Renal cortex interstitium (tissue), 11 donors: Measurements from ENCODE around the gene DCT. TPM values are rescaled to one million over a fixed set of nuclear protein-coding genes. Genes with fewer than 3 reads are reported as not detected.

Source experiments
- DNase-seq, 11 donors: peaks; one replicate each; pipeline ENCODE4 v3.0.0-alpha.2; 2013; ENCODE audit warnings: low read depth in 9 of 11, low spot score in 4 of 11; ENCODE audit errors: extremely low read depth in 1 of 11
- polyA plus RNA-seq, 3 donors: library from polyadenylated mRNA; unstranded; fragments of 120-200 nt; gene quantifications; one replicate each; pipeline ENCODE4 v1.2.1, GENCODE V29; 2013; ENCODE audit not compliant: insufficient read length in 3 of 3

The DCT gene
- polyA plus RNA-seq, 3 donors, result 0.26 to 0.39 (median 0.27) TPM

DNA sequence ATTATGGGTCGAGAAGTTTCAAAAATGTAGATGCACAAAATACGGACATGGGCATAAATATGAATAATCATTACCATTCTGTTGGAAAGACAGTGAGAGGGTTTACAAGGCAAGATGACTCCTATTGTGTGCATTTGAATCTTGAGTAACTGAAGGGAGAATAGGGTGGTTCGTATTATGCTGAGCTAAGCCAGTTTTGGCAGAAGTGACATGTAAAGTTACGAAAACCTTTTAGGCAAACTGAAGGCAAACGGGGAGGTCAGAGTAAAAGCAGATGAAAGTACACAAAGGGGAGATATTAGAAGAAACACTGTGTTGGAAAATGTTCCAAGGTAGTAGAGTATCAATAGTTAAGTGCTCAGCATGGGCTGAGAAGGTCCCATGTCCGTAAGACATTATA lies 16.8 kb downstream of the DCT start:
- no peak for DNase-seq

DNA sequence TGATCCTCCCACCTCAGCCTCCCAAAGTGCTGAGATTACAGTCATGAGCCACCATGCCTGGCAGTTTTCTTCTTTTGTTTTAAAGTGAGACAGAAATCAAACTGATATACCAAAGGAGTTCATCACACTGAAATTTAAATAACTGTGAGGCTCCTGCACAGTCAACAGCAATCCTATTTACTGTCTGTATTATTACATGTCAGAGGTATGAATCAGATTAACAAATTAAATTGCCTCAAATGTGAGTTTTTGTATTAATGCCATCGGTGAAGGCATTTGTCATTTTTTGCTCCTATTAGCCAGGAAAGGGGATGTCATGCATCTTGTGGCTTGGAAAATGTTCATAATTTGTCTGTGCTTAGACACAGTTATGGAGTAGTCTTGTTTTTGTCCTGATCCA lies 20.4 kb downstream of the DCT start:
- no peak for DNase-seq

DNA sequence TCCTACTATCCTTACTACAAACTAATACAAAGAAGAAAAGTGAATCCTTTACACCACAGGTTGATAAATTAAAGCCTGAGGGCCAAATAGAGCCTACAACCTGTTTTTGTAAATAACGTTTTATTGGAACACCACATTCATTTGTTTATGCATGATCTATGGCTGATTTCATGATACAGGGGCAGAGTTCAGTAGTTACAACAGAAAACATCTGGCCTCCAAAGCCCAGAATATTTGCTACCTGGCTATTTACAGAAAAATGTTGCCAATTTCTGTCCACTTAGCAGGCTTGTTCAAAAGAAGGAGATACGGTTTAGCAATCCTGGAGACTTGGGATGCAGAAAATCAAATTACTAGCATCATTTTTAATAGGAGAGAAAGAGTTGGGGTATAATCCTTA lies 24.1 kb downstream of the DCT start:
- no peak for DNase-seq

DNA sequence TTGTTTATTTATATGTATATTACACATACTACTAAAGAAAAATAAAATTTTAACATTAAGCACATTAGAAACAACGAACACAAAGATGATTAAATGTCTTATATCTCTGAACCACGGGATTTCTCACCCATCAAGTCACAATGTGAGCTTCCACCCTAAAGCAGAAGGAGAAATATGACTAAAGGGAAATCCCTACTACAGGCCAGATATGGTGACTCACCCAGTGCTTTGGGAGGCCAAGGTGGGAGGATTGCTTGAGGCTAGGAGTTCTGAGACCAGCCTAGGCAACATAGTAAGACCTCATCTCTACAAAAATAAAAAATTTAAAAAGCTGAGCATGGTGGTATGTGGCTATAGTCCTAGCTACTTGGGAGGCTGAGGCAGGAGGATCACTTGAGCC lies 24.6 kb downstream of the DCT start:
- no peak for DNase-seq

DNA sequence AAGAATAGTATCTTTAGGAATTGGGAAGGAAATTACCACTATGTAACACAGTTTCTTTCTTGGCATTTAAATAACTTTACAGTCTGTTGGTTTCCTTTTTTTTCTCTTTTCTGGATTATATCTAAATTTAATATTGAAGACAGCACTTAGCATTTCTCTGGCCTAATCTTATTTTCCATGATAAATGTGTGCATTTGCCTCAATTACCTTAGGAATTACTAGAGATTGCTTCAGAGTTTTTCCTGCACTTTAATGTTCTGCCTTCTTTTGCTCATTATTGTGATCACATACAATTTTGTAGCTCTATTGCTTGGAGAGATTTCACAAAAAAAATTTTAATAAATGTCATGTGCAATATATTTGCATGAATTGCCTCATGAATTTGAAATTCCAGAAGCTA lies 25.1 kb downstream of the DCT start:
- DNase-seq, result no peak

DNA sequence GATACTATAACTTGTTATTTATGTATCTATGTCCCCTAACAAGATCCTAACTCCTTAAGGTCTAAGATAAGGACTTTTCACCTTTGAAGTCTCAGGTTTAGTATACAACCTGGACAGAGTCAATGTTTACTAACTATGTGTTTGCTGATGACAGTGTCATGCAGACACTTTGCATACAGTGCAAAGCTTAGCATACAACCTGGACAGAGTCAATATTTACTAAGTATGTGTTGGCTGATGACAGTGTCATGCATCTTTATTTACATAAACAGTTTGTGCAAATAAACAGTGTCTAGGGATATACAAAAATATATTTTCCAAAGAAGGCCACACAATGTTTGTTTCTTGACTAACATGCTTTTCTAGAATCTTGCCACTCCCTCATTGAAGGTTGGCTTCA lies 34.7 kb downstream of the DCT start:
- no peak for DNase-seq

DNA sequence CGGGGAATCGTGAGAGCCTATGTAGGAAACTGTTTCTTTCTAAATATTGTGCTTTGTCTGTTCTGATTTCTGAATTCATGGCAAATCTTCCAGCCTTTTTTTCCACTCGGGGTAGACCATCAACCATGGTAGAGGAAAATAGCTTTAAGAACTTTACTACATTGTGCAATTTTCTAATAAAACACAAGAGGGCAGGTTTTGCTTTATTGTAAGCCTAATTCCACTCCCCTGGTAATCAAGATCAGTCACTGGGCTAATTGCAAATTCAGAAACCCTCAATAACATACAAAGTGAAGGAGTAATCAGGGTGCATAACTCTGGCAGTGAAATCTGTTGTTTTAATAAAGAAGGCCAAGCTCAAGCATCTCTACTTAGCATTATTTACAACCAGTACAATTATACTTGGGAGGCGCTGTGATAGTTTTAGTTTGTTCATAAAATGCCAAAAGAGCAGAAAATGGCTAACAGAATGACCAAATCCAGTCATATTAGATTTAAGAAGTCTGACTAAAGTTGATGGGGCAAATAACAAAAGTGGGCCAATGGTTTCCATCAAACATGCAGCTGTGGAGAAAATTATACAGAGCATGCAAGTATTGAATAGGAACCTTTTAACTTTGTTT lies 43.8 kb downstream of the DCT start:
- DNase-seq, result peak in 10 of 11 donors; percentile 15 to 60 (median 36)

DNA sequence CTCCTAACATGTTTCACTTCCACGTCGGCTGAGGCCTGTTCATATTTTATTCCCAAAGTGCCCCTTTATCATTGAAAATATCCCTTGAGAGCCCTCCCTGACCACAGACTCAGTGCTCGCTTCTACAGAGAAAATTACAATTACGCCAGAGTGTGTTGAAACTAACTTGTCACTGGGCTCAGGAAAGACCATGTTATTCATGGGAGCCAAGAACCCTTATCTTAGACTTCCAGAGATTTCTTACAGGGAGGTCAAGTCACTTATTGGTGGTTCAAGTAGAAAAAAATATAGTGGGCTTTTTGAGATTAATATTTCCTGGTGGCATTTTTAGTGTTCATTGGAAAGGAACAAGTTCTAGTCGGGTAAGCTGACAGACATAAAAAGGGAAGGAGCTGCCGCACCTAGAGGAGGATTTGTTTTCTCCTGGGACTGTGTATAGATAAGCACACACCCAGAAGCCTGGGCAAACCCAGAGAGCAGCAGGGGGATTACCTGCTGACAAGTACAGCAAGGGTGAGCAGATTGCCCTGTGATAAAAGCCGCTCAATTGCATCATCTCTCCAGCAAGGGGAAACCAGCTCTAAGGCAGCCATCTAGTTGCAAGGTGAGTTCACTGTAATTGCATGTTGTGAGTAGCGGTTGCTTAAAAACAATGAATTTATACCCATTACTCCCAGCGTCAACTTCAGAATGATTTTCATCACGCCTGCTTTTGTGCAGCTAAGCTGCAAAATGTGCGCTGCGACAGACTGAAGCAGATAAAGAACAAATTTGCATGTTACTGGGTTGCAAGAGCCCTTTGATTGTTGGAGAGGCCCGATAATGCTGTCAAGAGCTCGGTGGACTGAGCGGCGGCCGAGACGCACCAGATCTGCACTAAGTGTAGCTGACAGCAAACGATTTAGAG lies 46.2 kb downstream of the DCT start:
- DNase-seq, result peak in 1 of 11 donors; percentile 1

DNA sequence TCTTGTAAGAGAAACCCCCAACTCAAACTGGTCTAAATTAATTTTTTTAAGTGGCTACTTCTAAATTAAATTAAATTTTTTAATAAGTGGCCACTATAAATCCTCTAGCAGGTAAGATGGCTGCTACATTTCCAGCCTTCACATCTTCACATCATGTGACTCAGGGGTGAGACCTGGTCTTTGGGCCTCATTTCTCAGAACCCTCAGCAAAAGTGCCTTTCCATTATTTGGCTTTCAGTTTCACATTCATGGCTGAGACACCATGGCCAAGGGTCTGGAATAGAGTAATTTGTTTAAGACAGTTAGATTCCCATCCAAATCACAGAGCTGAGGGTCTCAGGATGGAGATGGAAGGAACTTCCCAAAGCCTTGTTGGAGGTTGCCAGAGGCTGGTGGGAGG lies 47.5 kb downstream of the DCT start:
- no peak for DNase-seq

DNA sequence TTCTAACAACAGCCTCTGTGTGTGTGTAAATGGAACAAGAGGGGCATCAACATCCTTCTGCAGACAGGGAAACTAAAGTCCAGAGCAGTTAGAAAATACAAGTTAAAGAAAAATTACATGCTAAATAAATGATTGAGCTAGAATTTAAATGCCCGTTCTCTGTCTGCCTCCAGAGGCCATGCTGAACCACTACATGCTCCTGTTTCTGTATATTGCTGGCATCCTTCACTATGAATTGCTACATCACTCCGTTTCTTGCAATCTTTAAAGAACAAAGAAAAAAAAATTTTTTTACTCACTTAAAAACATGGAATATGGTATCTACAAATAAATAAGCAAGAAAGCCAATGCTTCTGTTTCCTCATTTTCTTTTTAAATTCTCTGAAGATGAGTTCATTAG lies 47.9 kb downstream of the DCT start:
- DNase-seq, result no peak

DNA sequence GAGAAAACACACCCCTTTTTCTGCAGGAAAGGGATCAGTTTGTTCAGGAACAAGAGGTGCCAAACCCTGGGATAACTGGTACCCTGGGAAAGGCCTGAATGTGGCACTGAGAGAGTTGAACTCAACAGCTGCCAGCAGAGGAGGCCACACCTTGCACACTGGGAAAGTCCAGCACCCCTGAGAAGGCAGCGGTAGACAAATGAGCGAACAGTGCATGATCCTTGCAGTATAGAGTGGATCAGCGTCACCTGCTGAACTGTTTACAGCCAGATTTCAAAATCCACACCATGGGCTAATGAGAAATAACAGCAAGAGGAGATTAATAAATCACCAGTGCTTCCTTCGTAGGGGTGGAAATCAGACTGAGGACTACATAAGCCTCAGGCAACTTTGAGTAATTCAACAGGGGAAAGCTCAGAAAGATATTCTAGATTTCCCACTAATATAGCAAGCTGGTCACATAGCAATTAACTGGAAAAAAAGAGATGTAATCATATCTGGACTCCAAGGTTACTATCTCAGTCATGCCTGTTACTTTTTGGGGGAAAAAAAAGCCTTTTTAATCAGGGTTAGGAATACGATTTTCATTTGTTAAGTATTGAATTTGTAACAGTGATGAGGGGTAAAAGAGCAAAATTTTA lies 52.0 kb downstream of the DCT start:
- DNase-seq, result no peak

DNA sequence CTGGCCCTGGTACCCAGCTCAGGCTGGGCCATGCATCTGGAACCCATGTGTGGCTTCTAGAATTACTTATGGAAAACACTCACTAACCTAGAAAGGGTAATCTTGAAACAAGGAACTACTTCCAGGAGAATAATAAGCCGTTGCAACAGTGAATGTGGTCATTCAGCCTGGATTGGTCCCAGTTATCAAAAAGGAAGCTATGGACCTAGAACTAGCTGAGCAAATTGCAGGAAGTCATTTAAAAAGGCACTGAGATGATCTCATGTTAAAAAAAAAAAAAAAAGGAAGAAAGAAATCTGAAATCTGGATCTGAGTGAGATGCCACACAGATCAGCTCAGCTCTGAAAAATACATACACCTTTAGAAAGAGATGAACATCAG lies 59.6 kb downstream of the DCT start:
- no peak for DNase-seq

DNA sequence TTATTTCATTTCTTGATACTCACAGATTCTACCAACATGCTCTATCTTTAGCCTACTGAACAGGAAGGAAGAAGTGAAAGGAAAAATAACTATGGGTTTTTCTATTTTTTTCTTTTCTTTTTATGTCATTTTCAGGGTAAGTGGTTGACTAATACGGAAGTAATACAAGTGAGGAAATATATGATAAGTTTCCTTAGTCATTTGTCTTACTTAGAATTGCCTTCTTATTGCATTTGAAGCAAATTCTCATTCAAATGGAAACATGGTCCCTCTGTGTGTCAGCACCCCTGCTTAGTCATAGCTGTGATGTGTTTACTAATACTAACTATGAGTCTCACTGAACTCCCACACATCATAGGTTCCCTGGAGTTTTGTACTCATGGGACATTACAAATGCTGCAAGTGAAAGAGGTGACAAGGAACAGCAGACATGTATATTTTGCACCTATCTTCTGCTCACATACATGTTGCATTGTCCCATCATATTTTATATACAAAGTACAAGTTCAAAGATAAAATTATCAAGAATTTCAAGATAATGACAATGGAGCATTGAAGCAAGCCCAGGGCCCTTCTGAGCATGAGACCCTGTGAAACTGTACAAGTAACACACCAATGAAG lies 60.1 kb downstream of the DCT start:
- no peak for DNase-seq

DNA sequence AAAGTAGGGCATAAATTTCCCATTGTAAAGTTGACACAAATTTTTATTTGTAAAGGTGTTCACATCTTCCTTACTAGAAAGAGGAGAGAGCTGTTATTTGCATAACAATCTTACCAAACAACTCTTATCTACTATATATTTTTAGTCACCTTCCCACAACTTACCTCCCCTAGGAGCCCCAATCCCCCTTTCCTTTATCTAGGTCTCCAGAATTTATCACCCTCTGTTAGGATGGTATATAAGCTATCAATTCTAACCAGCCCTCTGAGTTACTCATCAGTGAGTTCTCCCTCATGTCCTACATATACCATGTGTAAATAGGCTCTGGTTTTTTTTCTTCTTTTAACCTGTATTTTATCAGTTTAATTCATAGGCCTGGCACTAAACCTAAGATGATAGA lies 62.2 kb downstream of the DCT start:
- DNase-seq, result no peak

DNA sequence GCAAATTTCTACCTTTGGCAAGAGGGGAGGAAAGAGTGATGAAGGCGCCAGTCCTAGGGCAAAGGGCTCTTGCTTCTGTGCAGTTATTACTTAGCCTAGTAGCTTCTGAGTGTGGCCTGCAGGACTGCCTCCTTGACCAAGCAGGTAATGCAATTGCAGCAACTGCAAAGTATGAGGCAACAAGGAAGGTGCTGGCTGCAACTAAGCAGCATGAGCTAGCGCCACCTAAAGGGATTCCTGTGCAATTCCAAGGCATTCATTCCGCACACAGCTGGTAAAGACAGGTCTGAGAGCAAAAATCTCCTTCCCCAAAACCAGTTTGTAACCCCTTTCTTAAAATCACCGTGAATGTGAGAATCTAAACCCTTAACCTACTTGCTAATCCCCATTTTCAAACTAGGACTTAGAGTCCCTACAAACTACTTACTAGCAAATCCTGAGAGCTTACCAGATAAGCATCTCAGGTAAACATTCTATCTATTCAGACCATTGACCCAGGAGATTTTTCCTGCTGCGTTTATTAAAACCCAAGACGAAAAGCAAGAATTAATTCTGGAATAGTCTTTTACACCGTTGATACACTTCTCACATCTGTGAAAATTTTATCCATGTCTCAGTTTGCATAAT lies 62.9 kb downstream of the DCT start:
- no peak for DNase-seq

DNA sequence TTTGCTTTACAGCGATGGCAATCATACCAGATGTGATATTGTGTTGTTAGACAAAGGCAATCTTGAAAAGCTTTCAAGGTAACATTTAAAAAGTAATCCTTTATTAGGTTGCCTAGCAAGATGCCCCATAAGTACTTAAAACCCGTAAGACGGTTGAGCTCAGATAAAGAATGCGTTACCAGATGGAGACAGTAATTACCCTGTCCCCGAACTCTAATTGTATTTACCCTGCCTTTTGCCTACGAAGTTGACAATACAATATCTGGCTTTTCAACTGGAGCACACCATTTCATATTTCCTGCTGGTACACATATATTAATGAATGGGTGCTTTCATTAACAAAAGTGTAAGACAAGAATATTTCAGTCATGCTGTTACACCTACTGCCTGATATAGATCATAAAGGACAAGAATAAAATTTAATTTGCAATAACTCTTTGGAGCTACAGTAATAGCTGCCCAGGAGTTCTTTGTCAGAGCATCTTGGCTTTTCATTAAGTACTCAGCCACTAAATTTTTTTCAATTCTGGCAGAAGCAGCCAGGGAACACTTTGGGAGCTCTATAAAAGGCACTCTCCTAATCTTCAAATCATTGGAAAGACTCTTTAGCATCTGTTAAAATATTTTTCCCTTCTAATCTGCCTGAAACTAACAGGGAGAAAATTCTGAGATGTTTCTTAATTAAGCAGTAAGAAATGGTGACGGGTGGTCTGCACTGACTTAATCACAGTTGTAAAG lies 63.8 kb downstream of the DCT start:
- no peak for DNase-seq

DNA sequence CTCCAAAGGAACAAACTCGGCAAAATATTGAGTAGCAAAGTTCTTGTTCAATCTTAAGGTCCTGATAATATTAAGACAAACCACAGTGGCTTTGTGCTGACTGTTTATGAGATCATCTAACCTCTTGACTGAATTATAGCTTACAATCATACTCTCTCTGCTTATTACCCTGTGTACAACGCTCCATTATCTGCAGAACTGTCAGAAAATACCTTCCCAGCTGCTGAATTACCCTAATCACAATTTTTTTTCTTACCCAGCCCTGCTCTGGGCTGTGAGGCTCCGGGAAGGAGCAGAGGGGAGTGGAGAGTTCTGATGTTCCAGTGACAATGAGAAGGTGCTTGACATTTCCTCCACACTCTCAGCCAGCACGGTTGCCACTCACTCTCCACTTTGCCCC lies 64.8 kb downstream of the DCT start:
- no peak for DNase-seq

DNA sequence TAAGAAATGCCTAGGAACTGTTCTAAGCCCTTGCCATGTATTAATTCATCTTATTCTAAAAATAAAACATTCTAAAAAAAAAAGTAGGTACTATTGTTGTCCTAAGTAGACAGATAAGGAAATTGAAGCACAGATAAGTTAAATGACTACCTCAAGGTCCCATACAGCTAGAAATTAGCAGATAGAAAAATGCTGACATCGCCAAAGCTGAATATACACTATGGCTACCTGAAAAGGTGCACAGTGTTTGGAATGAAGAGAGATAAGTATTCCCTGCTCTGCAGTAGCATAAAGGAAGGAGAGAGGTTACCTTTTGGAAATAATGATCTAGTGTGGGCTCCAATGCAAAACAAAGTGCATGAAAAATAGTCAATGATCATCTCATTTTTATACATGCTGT lies 65.3 kb downstream of the DCT start:
- DNase-seq, result no peak

DNA sequence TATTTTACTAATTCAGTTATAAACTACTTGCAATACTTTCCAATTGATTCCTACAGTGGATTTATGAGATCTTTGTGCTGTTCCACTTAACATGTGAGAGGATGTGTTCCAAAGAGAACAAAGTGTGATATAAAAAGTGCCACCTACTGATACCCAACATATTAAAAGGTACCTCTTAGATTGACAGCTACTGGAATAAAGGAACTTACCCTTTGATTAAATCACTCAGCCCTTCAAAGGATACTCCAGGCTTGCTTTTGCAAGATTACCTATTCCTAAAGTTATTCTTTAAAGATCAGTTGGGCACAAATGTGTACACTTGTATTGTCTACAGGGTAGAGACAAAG lies 65.9 kb downstream of the DCT start:
- DNase-seq, result no peak
